Thyroid gland (tissue), 4 donors: ENCODE results near the gene TRIM3.

Experiments used
- CTCF ChIP-seq, 6 experiments: fragments of 200-600 bp in 3 of 6; fragments of 450-650 bp in 3 of 6; sonication (generic) in 3 of 6; IDR thresholded peaks; one replicate each; pipeline ENCODE4 v1.5.1; 2016 to 2019; ENCODE audit warnings: antibody characterized with exemption in 6 of 6, mild to moderate bottlenecking in 2 of 6, inconsistent platforms in 1 of 6, moderate library complexity in 1 of 6
- POLR2A ChIP-seq, 2 donors: fragments of 450-650 bp; IDR thresholded peaks; one replicate each; pipeline ENCODE4 v1.6.1; 2017; ENCODE audit warnings: antibody characterized with exemption in 2 of 2, mild to moderate bottlenecking in 2 of 2, moderate library complexity in 1 of 2

DNA sequence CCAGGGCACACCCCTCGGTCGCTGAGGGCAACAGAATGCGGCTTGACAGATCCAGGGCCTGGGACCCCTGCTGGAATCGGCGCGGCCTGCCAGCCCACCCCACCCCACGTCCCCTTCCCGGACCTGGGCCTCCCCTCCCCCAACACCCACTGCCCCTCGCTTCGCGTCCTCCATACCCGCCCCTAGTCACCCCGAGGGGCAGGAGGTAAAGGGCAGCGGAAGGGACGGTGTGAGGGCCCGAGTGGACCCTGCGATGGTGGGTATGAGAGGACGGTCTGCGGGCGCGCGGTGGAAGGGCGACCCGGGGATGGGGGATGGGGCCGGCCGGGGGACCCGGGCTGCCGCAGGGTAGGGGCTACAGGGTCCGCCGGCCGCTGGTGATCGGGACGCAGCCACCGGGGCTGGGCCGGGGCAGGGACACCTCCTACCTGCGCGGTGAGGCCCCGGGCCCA is 55.2 kb downstream of the TRIM3 start:
- TF ChIP-seq CTCF (IDR thresholded peaks at IDR 0.05) = no peak
- no peak for TF ChIP-seq POLR2A (IDR thresholded peaks at IDR 0.05)
